Ramos (cell line): Measurements from ENCODE around the gene DNAH2.

Source experiments
- in situ Hi-C: fragments of 300-500 bp; cut with MboI; formaldehyde crosslinking; loops from one replicate; pipeline ENCODE4 v1.14.3; 2022; ENCODE audit warnings: low sequenced_read_pairs; ENCODE audit not compliant: unreplicated experiment

DNAH2 gene

GRCh38 chr17:7845359-7846062, 128.0 kb downstream of the DNAH2 start:
- in situ Hi-C loops, result loop anchor here (25.0 kb wide), 1 partner anchor 608 kb away; the partner anchor contains the start of genes DVL2, GABARAP and PHF23

- in situ Hi-C loops, result loop anchor here (25.0 kb wide), 1 partner anchor 609 kb away; the partner anchor contains the start of genes DVL2, GABARAP and PHF23
Measured at GRCh38 chr17:7846063-7846735, 128.7 kb downstream of the DNAH2 start.

GRCh38 chr17:7846765-7847661, 129.5 kb downstream of the DNAH2 start:
- in situ Hi-C loops, result loop anchor here (25.0 kb wide), 1 partner anchor 610 kb away; the partner anchor contains the start of genes DVL2, GABARAP and PHF23

- in situ Hi-C loops, result loop anchor here (25.0 kb wide), 1 partner anchor 611 kb away; the partner anchor contains the start of genes DVL2, GABARAP and PHF23
Measured at GRCh38 chr17:7848131-7848579, 130.6 kb downstream of the DNAH2 start.

GRCh38 chr17:7848739-7849129, 131.2 kb downstream of the DNAH2 start:
- in situ Hi-C loops, result loop anchor here (25.0 kb wide), 1 partner anchor 611 kb away; the partner anchor contains the start of genes DVL2, GABARAP and PHF23

GRCh38 chr17:7849130-7849750, 131.7 kb downstream of the DNAH2 start:
- in situ Hi-C loops, result loop anchor here (25.0 kb wide), 1 partner anchor 612 kb away; the partner anchor contains the start of genes DVL2, GABARAP and PHF23

- in situ Hi-C loops, result loop anchor here (25.0 kb wide), 1 partner anchor 613 kb away; the partner anchor contains the start of genes DVL2, GABARAP and PHF23
Measured at GRCh38 chr17:7849751-7850504, 132.4 kb downstream of the DNAH2 start.

GRCh38 chr17:7850701-7851437, 133.3 kb downstream of the DNAH2 start:
- in situ Hi-C loops, result no loop called here

GRCh38 chr17:7851438-7852261, 134.1 kb downstream of the DNAH2 start:
- in situ Hi-C loops, result no loop called here

GRCh38 chr17:7852262-7852670, 134.7 kb downstream of the DNAH2 start:
- in situ Hi-C loops, result no loop called here

- in situ Hi-C loops, result no loop called here
Measured at GRCh38 chr17:7852919-7853690, 135.6 kb downstream of the DNAH2 start.

GRCh38 chr17:7853691-7854038, 136.1 kb downstream of the DNAH2 start:
- in situ Hi-C loops, result no loop called here

GRCh38 chr17:7854078-7854777, 136.7 kb downstream of the DNAH2 start:
- in situ Hi-C loops, result no loop called here

GRCh38 chr17:7854851-7855659, 137.5 kb downstream of the DNAH2 start, which contains the start of gene TMEM88:
Gene TMEM88, plus strand, starts transcription at chr17:7855066. Its CDS starts 9 bp downstream, at chr17:7855075.
- in situ Hi-C loops, result no loop called here

GRCh38 chr17:7855660-7856010, 138.1 kb downstream of the DNAH2 start:
- in situ Hi-C loops, result no loop called here
